Activated T-cell treated with anti-CD3 and anti-CD28 coated beads, Interleukin-2, amount 50 U/mL, for 4 hours (primary cell): Measurements from ENCODE around the gene ZP2. TPM values are rescaled to one million over a fixed set of nuclear protein-coding genes. Genes with fewer than 3 reads are reported as not detected.
"Not testable (repeated sequence)": the region's sequence is repeated elsewhere in the genome, so short reads cannot be mapped to it uniquely, and the experiment has no call there.

Source experiments
- ATAC-seq, 2 donors: fragments of 200-7000 bp; cut with Tn5 transposase; one replicate each; pipeline ENCODE4 v1.10.0; 2021
- DNase-seq: peaks from one replicate; pipeline ENCODE4 v3.0.0-alpha.2; 2020
- H3K27me3 Mint-ChIP-seq: one replicate; pipeline ENCODE4 v1.8.0; 2021; ENCODE audit warnings: low read depth, mixed read lengths
- H3K36me3 Mint-ChIP-seq: one replicate; pipeline ENCODE4 v1.8.0; 2022; ENCODE audit warnings: mixed read lengths; ENCODE audit not compliant: insufficient read depth
- H3K4me1 Mint-ChIP-seq: one replicate; pipeline ENCODE4 v1.8.0; 2021; ENCODE audit warnings: low read depth, mixed read lengths
- H3K4me3 Mint-ChIP-seq: one replicate; pipeline ENCODE4 v1.8.0; 2021; ENCODE audit warnings: mild to moderate bottlenecking, moderate library complexity, mixed read lengths
- H3K9me3 Mint-ChIP-seq: one replicate; pipeline ENCODE4 v1.8.0; 2021; ENCODE audit warnings: mixed read lengths
- total RNA-seq, 3 donors: library from RNA; stranded (reverse); gene quantifications; one replicate each; pipeline ENCODE4 v1.2.1, GENCODE V29; 2021

Gene ZP2
- total RNA-seq, 3 donors from 2014 or later, result not detected

- H3K36me3 Mint-ChIP-seq, result peaks cover 35% of the 10 kb centered on the region
- H3K4me3 Mint-ChIP-seq, result no peak overlapping the region
- H3K9me3 Mint-ChIP-seq, result no peaks in the 10 kb centered on the region
Measured at GRCh38 chr16:21172650-21173049, 38.7 kb downstream of the ZP2 start.

DNA sequence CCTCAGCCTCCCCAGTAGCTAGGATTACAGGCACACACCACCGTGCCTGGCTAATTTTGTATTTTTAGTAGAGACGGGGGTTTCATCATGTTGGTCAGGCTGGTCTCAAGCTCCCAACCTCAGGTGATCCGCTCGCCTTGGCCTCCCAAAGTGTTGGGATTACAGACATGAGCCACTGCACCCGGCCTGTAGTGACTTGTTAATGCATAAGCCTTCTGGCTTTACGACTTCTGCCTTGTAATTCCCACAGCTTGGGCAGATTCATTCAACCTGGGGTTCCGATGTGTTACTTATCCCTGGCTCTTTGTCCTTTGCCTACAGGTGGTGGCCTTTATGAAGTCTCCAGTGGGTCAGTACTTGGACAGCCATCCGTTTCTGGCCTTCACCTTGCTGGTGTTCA lies 41.3 kb downstream of the ZP2 start:
- H3K27me3 Mint-ChIP-seq, ATAC-seq, H3K4me3 Mint-ChIP-seq, DNase-seq, H3K4me1 Mint-ChIP-seq, H3K9me3 Mint-ChIP-seq: not testable (repeated sequence)
- peaks cover 30% of the 10 kb centered on the region for H3K36me3 Mint-ChIP-seq

More at GRCh38 chr16:21172650-21173049, 38.7 kb downstream of the ZP2 start:
- Mint-ChIP-seq H3K27me3 (no peaks in the 10 kb centered on the region), H3K4me1 (no peaks in the 10 kb centered on the region)
- DNase-seq, result no peak
- ATAC-seq, result no peak

DNA sequence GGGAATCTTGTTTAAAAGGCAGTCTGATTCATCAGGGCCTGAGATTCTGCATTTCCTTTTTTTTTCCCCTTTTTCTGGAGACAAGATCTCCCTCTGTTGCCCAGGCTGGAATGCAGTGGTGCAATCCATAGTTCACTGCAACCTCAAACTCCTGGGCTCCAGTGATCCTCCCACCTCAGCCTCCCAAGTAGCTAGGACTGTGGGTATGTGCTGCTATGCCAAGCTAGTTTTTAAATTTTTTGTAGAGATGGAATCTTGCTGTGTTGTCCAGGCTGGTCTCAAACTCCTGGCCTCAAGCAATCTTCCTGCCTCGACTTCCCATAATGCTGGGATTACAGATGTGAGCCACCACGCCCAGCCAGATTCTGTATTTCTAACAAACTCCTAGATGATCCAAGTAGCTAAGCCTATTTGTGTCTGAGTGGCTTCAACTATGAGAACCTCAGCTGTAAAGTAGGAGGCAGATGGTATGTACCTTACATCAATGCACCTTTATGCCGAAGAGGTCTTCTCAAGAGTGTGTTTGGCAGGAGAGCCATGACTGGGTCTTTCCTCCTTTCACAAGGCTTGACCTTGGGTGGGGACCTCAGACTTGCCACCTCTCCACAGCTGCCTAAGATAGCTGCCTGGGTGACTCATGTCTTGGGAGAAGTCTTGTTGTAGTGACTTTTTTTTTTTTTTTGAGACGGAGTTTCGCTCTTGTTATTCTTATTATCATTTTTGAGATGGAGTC lies 42.0 kb downstream of the ZP2 start:
- H3K27me3 Mint-ChIP-seq, result no peaks in the 10 kb centered on the region
- H3K9me3 Mint-ChIP-seq, result no peaks in the 10 kb centered on the region
- no peak overlapping the region for H3K4me3 Mint-ChIP-seq
- DNase-seq (no peak), ATAC-seq (no peak)
- peaks cover 27% of the 10 kb centered on the region for H3K36me3 Mint-ChIP-seq
- no peaks in the 10 kb centered on the region for H3K4me1 Mint-ChIP-seq

DNA sequence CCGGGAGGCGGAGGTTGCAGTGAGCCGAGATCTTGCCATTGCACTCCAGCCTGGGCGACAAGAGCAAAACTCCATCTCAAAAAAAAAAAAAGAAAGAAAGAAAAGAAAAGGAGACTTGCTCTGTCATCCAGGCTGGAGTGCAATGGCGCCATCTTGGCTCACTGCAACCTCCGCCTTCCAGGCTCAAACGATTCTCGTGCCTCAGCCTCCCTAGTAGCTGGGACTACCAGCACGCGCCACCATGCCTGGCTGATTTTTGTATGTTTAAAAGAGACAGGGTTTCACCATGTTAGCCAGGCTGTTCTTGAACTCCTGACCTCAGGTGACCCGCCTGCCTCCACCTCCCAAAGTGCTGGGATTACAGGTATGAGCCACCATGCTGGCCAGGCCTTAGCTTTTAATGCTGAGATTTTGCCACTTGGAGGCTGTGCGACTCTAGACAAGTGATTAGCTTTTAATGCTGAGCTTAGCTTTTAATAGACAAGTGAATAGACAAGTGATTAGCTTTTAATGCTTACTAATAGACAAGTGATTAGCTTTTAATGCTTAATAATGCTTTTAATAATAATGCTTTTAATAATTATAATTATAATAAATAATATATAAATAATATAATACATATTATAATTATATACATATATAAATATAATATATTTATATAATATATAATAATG lies 43.3 kb downstream of the ZP2 start:
- Mint-ChIP-seq H3K27me3 (no peaks in the 10 kb centered on the region), H3K9me3 (no peaks in the 10 kb centered on the region), H3K36me3 (peaks cover 23% of the 10 kb centered on the region), H3K4me3 (no peak overlapping the region), H3K4me1 (no peaks in the 10 kb centered on the region)
- DNase-seq, result no peak
- ATAC-seq, result no peak

DNA sequence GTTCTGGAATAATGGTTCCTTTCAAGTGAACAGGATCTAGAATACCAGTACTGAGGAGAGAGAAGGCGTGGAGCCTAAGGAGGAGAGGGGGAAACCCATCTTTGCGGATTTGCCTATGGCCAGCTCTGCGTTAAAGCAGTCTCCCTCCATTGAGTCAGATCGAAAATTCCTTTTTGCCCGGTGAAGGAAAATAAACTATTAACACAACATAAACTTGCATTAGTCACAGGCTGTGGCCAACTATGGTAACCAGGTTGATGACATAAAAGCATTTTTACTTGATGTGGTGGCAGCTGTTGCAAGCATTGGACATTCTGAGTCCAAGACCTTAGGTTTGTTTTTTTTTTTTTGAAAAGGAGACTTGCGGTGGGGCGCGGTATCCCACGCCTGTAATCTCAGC lies 44.0 kb downstream of the ZP2 start:
- H3K9me3 Mint-ChIP-seq, result no peaks in the 10 kb centered on the region
- DNase-seq (no peak), ATAC-seq (no peak)
- H3K4me3 Mint-ChIP-seq, result no peak overlapping the region
- H3K27me3 Mint-ChIP-seq, result no peaks in the 10 kb centered on the region
- H3K36me3 Mint-ChIP-seq, result peaks cover 20% of the 10 kb centered on the region
- no peaks in the 10 kb centered on the region for H3K4me1 Mint-ChIP-seq

- ATAC-seq (no peak), DNase-seq (no peak)
- H3K4me3 Mint-ChIP-seq, result no peak overlapping the region
- H3K9me3 Mint-ChIP-seq, result no peaks in the 10 kb centered on the region
- H3K36me3 Mint-ChIP-seq, result peaks cover 22% of the 10 kb centered on the region
- H3K27me3 Mint-ChIP-seq, result no peaks in the 10 kb centered on the region
- H3K4me1 Mint-ChIP-seq, result no peaks in the 10 kb centered on the region
Measured at GRCh38 chr16:21166561-21166961, 44.8 kb downstream of the ZP2 start.

DNA sequence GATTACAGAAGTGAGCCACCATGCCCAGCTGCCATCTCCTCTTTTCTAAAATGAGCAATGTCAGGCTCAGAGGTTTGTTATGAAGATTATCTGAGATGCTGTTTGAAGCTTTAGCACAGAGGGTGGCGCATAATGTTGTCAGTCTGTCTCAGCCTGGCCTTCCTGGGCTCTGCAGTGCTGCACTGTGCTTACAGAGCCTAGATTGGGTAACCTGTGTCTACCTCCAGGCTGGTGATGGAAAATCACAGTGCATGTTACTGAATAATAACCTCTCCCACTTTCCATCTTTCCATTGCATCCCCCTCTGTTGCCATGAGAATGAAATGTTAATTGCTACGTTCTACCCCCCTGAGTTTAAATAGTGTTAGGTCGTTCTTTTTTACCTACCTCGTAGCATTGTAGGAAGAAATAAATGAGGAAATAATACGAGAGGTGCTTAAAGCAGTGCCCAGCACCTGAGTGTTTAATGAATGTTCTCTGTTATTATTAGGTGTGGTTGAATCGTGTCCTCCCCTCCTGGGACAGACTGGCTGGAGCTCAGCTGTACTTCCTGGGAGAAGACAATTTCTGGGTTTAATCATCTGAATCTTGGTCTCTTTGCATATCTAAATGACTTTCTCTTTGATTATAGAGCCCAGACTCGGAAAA lies 46.7 kb downstream of the ZP2 start:
- DNase-seq (no peak), ATAC-seq (no peak)
- Mint-ChIP-seq H3K36me3 (peaks cover 14% of the 10 kb centered on the region), H3K27me3 (no peaks in the 10 kb centered on the region), H3K4me1 (no peaks in the 10 kb centered on the region), H3K4me3 (no peak overlapping the region), H3K9me3 (no peaks in the 10 kb centered on the region)

- peaks cover 8% of the 10 kb centered on the region for H3K4me1 Mint-ChIP-seq
- no peak overlapping the region for H3K4me3 Mint-ChIP-seq
- no peak for ATAC-seq
- peaks cover 14% of the 10 kb centered on the region for H3K36me3 Mint-ChIP-seq
- no peaks in the 10 kb centered on the region for H3K27me3 Mint-ChIP-seq
- H3K9me3 Mint-ChIP-seq, result no peaks in the 10 kb centered on the region
- DNase-seq, result no peak
Measured at GRCh38 chr16:21163576-21163975, 47.8 kb downstream of the ZP2 start.

DNA sequence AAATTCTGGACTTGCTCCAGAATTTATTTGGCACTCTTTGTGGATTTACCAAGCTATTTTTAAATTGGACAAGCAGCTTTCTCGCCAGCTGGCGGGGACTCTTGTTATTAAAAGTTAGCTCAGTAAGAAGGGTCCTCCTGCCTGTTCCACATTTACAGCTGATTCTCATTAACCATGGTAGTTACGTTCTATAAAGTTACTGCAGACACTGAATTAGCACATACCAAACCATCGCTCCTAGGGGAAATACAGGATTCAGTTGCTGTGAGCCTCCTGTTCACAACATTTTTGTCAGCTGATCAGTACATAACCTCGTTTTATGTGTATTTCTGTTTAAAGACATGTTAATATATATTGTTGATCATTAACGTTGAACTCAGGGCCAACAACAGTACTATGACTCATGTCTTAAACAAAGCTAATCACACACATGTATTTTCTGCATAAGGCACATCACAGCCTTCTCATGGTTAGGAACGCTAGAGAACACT lies 48.7 kb downstream of the ZP2 start:
- H3K4me3 Mint-ChIP-seq, result no peak overlapping the region
- no peaks in the 10 kb centered on the region for H3K9me3 Mint-ChIP-seq
- peaks cover 14% of the 10 kb centered on the region for H3K36me3 Mint-ChIP-seq
- DNase-seq (no peak), ATAC-seq (no peak)
- peaks cover 13% of the 10 kb centered on the region for H3K4me1 Mint-ChIP-seq
- H3K27me3 Mint-ChIP-seq, result no peaks in the 10 kb centered on the region

- Mint-ChIP-seq H3K36me3 (peaks cover 9% of the 10 kb centered on the region), H3K9me3 (no peaks in the 10 kb centered on the region), H3K27me3 (no peaks in the 10 kb centered on the region), H3K4me1 (peaks cover 17% of the 10 kb centered on the region), H3K4me3 (no peak overlapping the region)
- no peak for DNase-seq
- ATAC-seq, result no peak
Measured at GRCh38 chr16:21161211-21161610, 50.2 kb downstream of the ZP2 start.

DNA sequence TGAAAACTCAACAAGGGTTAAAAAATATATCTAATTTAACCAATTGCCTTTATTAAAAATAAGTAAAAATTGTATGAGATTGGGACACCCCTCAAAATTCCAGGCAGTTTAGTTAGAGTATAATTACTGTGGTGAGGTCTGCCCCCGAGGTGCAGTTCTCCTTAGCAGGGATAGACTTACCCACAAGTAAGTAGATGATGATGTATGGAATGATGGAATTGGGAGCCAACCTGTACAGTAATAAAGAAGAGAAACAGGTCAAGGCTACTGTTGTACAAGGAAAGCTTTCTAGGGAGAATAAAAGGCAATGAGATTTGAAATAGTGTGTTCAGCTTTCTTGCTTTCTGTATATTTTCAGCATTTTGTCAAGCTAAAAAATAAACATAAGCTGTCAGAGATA lies 51.1 kb downstream of the ZP2 start:
- no peaks in the 10 kb centered on the region for H3K9me3 Mint-ChIP-seq
- peaks cover 17% of the 10 kb centered on the region for H3K4me1 Mint-ChIP-seq
- no peak overlapping the region for H3K4me3 Mint-ChIP-seq
- ATAC-seq (no peak), DNase-seq (no peak)
- H3K36me3 Mint-ChIP-seq, result peaks cover 9% of the 10 kb centered on the region
- no peaks in the 10 kb centered on the region for H3K27me3 Mint-ChIP-seq

- H3K4me3 Mint-ChIP-seq, result peak overlapping the region; percentile 87
- no peaks in the 10 kb centered on the region for H3K27me3 Mint-ChIP-seq
- no peak for DNase-seq
- H3K4me1 Mint-ChIP-seq, result peaks cover 17% of the 10 kb centered on the region
- ATAC-seq, result no peak
- no peaks in the 10 kb centered on the region for H3K9me3 Mint-ChIP-seq
- peaks cover 7% of the 10 kb centered on the region for H3K36me3 Mint-ChIP-seq
Measured at GRCh38 chr16:21159281-21159951, 52.0 kb downstream of the ZP2 start.

DNA sequence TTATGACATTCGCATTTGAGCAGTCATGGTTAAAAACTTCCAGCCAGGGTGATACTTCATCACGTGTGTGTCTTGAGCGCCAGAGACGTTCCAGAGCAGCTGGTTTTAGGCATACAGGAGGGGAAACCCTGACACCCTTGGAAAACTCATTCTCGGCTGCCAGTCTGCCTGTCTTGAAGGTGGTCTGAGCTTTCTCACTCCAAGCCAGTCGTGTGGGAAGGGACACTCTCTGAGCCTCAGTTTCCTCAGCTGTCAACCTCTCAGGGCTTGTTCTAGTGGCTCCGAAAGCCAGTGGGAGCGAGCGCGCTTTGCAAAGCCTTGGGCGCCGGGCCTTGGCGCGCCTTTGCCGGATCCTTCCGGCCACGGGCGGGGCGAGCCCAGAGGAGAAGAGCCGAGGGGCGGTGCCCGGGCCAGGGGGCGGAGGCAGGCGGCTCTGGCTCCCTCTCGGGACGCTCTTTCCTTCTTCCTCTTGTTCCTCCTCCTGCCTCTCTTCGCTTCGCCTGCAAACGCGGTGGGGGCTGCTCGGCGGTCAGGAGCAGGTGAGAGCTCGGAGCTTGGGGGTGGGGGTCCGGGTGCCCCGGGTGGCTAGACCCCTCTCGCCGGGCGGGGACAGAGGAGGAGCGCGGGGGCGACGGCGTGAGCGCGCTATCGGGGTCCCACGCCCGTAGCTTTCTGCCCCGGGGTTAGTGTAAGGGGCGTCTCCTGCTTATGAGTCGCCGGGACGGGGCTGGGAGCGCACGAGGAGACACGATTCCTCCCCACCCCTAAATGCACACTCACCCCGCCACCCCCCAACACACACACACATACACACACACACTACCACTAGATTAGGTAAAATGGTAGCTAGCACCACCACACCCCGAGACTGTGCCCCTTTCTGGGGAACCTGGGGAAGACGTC lies 52.9 kb downstream of the ZP2 start, which contains the start of gene LDAF1:
TSS of gene LDAF1 (plus strand) at position 467 of the 903 bp plus-strand sequence. CDS start 2,509 bp downstream, outside the sequence.
- Mint-ChIP-seq H3K4me3 (peak within 1 kb of the TSS; percentile 87), H3K9me3 (no peaks in the 10 kb centered on the region), H3K36me3 (peaks cover 7% of the 10 kb centered on the region), H3K27me3 (no peaks in the 10 kb centered on the region), H3K4me1 (peaks cover 17% of the 10 kb centered on the region)
- DNase-seq (peak; percentile 68), ATAC-seq (peak; percentile 98 to 99)
